Parathyroid adenoma (tissue), 2 donors: Measurements from ENCODE around the gene AFF4.
"Not testable (repeated sequence)": the region's sequence is repeated elsewhere in the genome, so short reads cannot be mapped to it uniquely, and the experiment has no call there.

Source experiments
- H2AFZ ChIP-seq: fragments of 300-600 bp; sonication (generic); one replicate; pipeline ENCODE4 v1.7.0; 2017; ENCODE audit warnings: antibody characterized with exemption, mild to moderate bottlenecking
- H3K27ac ChIP-seq: fragments of 300-600 bp; sonication (generic); one replicate; pipeline ENCODE4 v1.7.0; 2017
- H3K27me3 ChIP-seq: fragments of 300-600 bp; sonication (generic); one replicate; pipeline ENCODE4 v1.7.0; 2017; ENCODE audit warnings: low read length; ENCODE audit not compliant: control insufficient read depth, insufficient read depth
- H3K36me3 ChIP-seq: fragments of 300-600 bp; sonication (generic); one replicate; pipeline ENCODE4 v1.7.0; 2017; ENCODE audit warnings: low read length; ENCODE audit not compliant: control insufficient read depth, insufficient read depth
- H3K4me1 ChIP-seq: fragments of 300-600 bp; sonication (generic); one replicate; pipeline ENCODE4 v1.7.0; 2017; ENCODE audit warnings: control low read depth
- H3K4me2 ChIP-seq: fragments of 300-600 bp; sonication (generic); one replicate; pipeline ENCODE4 v1.7.0; 2017; ENCODE audit warnings: low read length
- H3K4me3 ChIP-seq: fragments of 300-600 bp; sonication (generic); one replicate; pipeline ENCODE4 v1.7.0; 2017; ENCODE audit warnings: low read depth, low read length
- H3K79me2 ChIP-seq: fragments of 300-600 bp; sonication (generic); one replicate; pipeline ENCODE4 v1.7.0; 2017; ENCODE audit warnings: control low read depth
- H3K9ac ChIP-seq: fragments of 300-600 bp; sonication (generic); one replicate; pipeline ENCODE4 v1.7.0; 2017; ENCODE audit warnings: mild to moderate bottlenecking
- H3K9me3 ChIP-seq: fragments of 300-600 bp; sonication (generic); one replicate; pipeline ENCODE4 v1.7.0; 2017; ENCODE audit warnings: low read length; ENCODE audit not compliant: control insufficient read depth
- CTCF ChIP-seq: fragments of 300-600 bp; sonication (generic); IDR thresholded peaks from one replicate; pipeline ENCODE4 v1.7.0; 2017; ENCODE audit warnings: antibody characterized with exemption, mild to moderate bottlenecking
- donor health status: primary hyperparathyroidism.

The AFF4 gene

GRCh38 chr5:132965120-132965519, 1.7 kb upstream of the AFF4 start:
- Histone ChIP-seq H3K9me3 (no peaks in the 10 kb centered on the region), H3K9ac (no peak overlapping the region), H3K4me3 (no peak overlapping the region), H3K36me3 (no peaks in the 10 kb centered on the region), H3K27ac (no peak overlapping the region), H3K4me1 (peaks cover 4% of the 10 kb centered on the region), H3K79me2 (peaks cover 21% of the 10 kb centered on the region), H2AFZ (no peak overlapping the region), H3K27me3 (no peaks in the 10 kb centered on the region), H3K4me2 (no peak overlapping the region)
- no peak for TF ChIP-seq CTCF

DNA sequence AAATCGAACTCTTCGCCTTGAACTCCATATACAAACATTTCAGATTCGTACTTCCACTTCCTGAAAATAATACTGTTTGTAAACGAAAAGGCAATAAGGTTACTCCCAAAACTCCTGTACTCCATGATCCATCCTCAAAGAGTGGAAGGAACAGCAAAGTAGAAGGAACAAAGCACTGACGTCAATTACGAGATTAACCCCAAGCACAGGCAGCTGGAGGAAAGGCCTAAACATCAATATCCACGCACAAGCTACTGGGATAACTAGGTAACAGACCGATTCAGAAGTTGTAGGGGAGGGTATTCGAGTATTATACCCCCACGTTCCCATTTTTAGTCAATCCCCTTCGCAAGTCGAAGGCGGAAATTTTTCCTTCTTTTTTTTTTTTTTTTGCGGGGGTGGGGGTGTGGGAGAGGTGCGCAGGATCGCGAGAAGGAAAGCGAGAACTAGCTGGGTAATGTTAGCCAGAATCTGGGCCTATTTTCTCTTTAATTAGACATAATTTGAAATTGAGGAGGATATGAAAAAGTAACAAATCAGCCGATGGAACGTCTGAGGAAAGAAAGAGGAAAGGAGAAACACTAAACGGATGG, 909 bp downstream of the AFF4 start:
- H3K4me3 ChIP-seq = peak overlapping the region; percentile 96

GRCh38 chr5:132961887-132962286, 1.5 kb downstream of the AFF4 start:
- H3K79me2 ChIP-seq = peaks cover 42% of the 10 kb centered on the region
- H3K9me3 ChIP-seq = no peaks in the 10 kb centered on the region
- no peaks in the 10 kb centered on the region for H3K27me3 ChIP-seq
- H3K4me1 ChIP-seq = peaks cover 4% of the 10 kb centered on the region
- H2AFZ ChIP-seq = no peak overlapping the region
- TF ChIP-seq CTCF = no peak
- no peaks in the 10 kb centered on the region for H3K36me3 ChIP-seq
- peak overlapping the region; percentile 96 for H3K4me3 ChIP-seq
- peak overlapping the region; percentile 98 for H3K27ac ChIP-seq
- peak overlapping the region; percentile 100 for H3K9ac ChIP-seq
- peak overlapping the region; percentile 69 for H3K4me2 ChIP-seq

More for the DNA sequence above, 909 bp downstream of the AFF4 start:
- peak overlapping the region; percentile 69 for H3K4me2 ChIP-seq
- no peaks in the 10 kb centered on the region for H3K36me3 ChIP-seq
- no peak for TF ChIP-seq CTCF
- H3K9ac ChIP-seq = peak overlapping the region; percentile 100
- no peaks in the 10 kb centered on the region for H3K9me3 ChIP-seq
- H3K4me1 ChIP-seq = peaks cover 4% of the 10 kb centered on the region
- H3K27ac ChIP-seq = peak overlapping the region; percentile 98
- H3K79me2 ChIP-seq = peaks cover 40% of the 10 kb centered on the region
- H3K27me3 ChIP-seq = no peaks in the 10 kb centered on the region
- H2AFZ ChIP-seq = peak overlapping the region; percentile 88

- H3K27me3 ChIP-seq, H3K27ac ChIP-seq, H3K9ac ChIP-seq, H3K9me3 ChIP-seq, H3K36me3 ChIP-seq, H2AFZ ChIP-seq, H3K4me1 ChIP-seq: not testable (repeated sequence)
- H3K4me2 ChIP-seq = peak overlapping the region; percentile 69
- peaks cover 46% of the 10 kb centered on the region for H3K79me2 ChIP-seq
- peak overlapping the region; percentile 96 for H3K4me3 ChIP-seq
Observed at GRCh38 chr5:132961123-132961815, 2.2 kb downstream of the AFF4 start.

GRCh38 chr5:132956166-132956799, 7.2 kb downstream of the AFF4 start:
- H3K27ac ChIP-seq = not testable (repeated sequence)

More at GRCh38 chr5:132956166-132956799, 7.2 kb downstream of the AFF4 start:
- not testable (repeated sequence) for H3K27me3 ChIP-seq, H3K9ac ChIP-seq, H3K4me3 ChIP-seq, H3K9me3 ChIP-seq, H3K36me3 ChIP-seq, H3K4me2 ChIP-seq, H2AFZ ChIP-seq
- peaks cover 11% of the 10 kb centered on the region for H3K4me1 ChIP-seq
- peaks cover 78% of the 10 kb centered on the region for H3K79me2 ChIP-seq
